Epithelial cell of proximal tubule (primary cell): ENCODE results near the gene SLC4A1. TPM values are rescaled to one million over a fixed set of nuclear protein-coding genes. Genes with fewer than 3 reads are reported as not detected.

ENCODE experiments used
- DNase-seq: peaks from one replicate; pipeline ENCODE4 v3.0.0-alpha.2; 2011; ENCODE audit warnings: low read depth
- H3K4me3 ChIP-seq: 2 replicates; pipeline ENCODE4 v1.5.1; 2011; ENCODE audit warnings: low read depth, mild to moderate bottlenecking, low read length
- total RNA-seq: library from RNA; depleted of rRNA; stranded (reverse); fragments of >200 nt; gene quantifications from 2 replicates; pipeline ENCODE4 v1.2.3, GENCODE V29; 2015
- TF ChIP-seq, protein P1 (sequence below): conservative IDR thresholded peaks from 2 replicates; pipeline ENCODE4 v1.5.1; 2012; ENCODE audit warnings: low read depth, mild to moderate bottlenecking, low read length

The SLC4A1 gene
- total RNA-seq, 1 donor from 2014 or later = not detected

DNA sequence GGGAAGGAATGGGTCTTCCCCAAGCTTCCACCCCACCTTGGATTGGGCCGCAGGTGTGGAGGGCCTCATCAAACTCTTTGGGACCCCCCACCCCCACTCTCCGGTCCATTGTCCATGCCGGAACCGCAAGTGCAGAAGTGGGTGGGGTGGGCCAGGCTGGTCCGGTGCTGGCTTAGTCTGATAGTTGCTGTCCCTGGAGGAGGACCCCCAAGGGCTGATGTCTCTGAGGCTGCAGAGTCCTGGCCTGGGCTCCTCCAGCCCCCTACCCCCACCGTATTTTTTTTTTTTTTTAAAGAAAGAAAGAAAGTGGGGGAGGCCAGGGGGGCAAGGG, 61.1 kb downstream of the SLC4A1 start:
- H3K4me3 ChIP-seq = no peak overlapping the region
- DNase-seq = no peak
- TF ChIP-seq, protein P1, sequence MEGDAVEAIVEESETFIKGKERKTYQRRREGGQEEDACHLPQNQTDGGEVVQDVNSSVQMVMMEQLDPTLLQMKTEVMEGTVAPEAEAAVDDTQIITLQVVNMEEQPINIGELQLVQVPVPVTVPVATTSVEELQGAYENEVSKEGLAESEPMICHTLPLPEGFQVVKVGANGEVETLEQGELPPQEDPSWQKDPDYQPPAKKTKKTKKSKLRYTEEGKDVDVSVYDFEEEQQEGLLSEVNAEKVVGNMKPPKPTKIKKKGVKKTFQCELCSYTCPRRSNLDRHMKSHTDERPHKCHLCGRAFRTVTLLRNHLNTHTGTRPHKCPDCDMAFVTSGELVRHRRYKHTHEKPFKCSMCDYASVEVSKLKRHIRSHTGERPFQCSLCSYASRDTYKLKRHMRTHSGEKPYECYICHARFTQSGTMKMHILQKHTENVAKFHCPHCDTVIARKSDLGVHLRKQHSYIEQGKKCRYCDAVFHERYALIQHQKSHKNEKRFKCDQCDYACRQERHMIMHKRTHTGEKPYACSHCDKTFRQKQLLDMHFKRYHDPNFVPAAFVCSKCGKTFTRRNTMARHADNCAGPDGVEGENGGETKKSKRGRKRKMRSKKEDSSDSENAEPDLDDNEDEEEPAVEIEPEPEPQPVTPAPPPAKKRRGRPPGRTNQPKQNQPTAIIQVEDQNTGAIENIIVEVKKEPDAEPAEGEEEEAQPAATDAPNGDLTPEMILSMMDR = no peak

DNA sequence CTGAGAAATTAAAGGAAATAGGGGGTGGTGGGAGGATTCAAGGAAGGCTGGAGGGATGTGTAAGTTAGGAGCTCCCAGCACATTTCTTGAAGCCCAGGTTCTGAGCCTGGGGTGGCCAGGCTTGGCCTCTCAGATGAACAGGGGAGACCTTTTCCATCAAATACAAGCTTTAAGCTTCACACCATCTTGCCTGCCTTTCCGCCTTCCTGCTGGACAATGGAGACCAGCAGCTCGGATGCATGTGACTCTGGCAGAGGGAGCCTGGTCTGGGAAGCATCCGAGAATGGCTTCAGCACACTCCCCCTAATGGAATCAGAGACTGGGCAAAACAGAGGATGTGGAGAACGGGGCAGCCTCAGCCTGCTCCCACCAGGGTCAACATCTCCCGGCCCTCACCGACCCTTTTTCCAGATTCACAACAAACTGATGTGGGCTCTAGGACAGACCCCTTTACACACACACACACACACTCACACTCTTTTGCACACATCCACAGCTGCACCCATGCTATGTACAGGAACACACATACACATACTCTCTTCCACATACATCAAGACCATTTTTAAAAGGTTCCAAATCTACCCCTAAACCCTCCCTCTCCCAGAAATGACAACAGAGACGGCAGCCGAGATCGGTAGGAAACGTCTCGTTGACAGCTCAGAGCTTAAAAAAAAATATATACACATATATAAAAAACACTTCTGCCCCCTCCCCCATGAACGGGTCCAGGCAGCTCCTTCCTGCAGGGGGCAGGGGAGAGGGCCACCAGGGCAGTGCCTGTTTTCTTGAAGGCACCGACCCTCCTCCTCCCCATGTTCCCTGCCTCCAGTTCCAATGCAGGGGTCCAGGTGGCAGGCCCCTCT, 61.7 kb downstream of the SLC4A1 start:
- TF ChIP-seq, protein P1 = peak; percentile 43
- H3K4me3 ChIP-seq = no peak overlapping the region
- DNase-seq = no peak

DNA sequence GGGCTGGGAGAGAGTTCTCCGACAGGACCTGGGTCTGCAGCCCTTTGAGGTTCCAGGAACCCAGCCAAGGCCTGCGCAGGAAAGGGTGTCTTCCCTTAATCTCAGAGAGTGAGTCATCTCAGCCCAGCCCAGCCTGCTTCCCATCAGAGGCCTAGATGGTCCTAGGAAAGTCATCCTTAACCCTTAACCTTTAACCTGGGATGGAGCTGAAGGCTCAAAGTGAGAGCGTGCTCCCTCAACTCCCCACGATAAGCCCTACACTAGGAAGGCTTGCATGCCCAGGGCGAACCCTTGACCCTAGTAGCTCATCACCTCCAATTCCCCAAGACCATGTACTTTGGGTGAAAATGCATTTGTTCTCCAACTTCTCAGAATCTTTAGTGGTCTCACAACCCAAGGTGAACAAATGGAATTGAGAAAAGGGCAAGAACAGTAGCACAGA, 63.5 kb downstream of the SLC4A1 start:
- DNase-seq = no peak

DNA sequence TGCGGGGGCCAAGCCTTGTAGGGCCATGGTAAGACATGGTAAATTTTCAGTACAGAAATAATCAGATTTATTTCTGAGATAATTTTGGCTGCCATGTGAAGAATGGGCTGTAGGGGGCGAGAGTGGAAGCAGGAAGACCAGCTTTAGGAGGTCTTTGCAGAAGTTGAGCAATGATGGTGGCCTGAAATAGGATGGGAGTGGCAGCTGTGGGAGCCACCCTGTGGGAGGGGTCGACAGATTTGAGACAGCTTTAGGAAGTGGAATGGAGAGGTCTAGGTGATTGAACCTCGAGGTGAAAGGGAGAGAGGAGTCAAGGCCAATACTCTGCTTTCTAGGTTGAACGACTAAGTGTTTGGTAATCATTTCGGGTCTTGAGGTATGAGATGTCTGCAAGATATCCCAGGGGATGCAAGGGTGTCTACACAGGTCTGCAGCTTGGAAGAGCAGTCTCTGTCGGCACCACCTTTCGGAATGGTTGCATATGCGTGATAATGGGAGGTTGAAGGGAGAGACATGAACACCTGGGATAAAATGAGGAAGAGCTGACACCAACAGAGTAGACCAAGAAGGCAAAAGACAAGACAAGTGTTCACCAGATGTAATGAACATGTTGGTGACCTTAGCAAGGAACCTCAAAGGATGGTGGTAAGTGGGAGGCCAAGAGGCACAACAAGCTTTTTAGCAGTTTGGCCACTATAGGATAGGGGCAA, 64.0 kb downstream of the SLC4A1 start:
- TF ChIP-seq, protein P1 = peak; percentile 79
- no peak for DNase-seq
- no peak overlapping the region for H3K4me3 ChIP-seq

More for the DNA sequence above, 63.5 kb downstream of the SLC4A1 start:
- TF ChIP-seq, protein P1 = no peak
- H3K4me3 ChIP-seq = no peak overlapping the region

DNA sequence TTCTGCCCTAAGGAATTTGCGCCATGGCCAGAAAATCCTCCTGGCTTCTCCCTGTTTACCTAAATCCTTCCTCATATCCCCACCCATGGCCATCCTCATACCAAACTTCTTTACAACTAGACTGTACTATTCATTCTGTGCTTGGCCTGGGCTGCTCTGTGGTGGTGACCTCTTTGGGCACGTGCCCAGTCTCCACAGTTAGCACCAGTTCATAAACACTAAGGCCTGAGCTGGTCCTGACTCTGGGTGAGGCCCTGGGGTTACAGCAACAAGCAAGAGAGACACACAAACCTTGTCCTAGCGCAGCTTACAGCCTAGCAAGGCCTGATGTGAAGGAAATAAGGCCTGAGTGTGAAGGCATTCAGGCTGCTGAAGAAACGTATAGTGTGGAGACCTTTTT, 65.2 kb downstream of the SLC4A1 start:
- TF ChIP-seq, protein P1 = no peak
- H3K4me3 ChIP-seq = no peak overlapping the region
- DNase-seq = no peak

DNA sequence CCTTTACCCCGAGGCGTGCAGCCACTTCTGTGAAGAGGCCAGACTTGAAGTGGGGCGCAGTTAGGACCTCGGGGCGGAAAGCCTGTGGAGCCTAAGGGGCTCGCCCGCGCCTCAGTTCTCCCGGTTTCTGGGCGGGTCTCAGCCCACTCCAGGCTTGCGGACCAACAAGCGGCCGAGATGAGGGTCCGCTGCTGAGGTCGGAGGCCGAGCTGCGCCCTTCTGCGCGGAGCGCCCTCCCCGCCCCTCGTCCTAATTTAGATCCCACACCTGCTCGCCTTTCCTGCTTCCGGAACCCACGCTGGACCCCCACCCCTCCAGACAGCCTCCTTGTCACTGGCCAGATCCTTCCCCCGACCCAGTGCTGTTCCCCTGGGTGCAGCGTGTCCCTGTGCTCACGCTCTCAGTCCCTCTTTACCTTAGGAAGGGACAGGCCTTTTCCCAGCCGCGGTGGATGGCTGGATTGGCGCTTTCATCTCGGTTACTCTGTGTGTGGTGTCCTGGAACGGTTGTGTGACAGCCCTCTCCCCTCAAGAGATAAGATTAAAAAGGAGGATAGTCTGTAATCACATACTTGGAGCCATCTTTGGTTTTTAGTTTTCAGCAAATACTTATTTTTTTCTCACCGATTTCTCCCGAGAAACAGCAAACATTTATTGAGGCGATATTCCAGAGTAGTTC, 67.3 kb downstream of the SLC4A1 start:
- TF ChIP-seq, protein P1 = no peak
- H3K4me3 ChIP-seq = peak overlapping the region; percentile 74
- DNase-seq = no peak
